Panc1 (cell line): ENCODE data around the gene PNN. TPM values are rescaled to one million over a fixed set of nuclear protein-coding genes. Genes with fewer than 3 reads are reported as not detected.

Experiments
- ATAC-seq: fragments of 200-7000 bp; cut with Tn5 transposase; 2 replicates; pipeline ENCODE4 v1.9.1; 2020; ENCODE audit warnings: mild to moderate bottlenecking, moderate library complexity
- BruUV-seq: library from RNA; stranded (reverse); fragments of 400-500 nt; replicated peaks from 2 replicates; lab custom pipeline; 2021; lab: Mats Ljungman, UMichigan
- CTCF ChIA-PET: fragments of 300-600 bp; sonication (Branson Sonifier 250); formaldehyde crosslinking; loops from one replicate; lab custom pipeline; 2022; ENCODE audit warnings: antibody characterized with exemption; lab: Charles Lee
- POLR2A ChIA-PET: fragments of 300-600 bp; sonication (Branson Sonifier 250); formaldehyde crosslinking; loops from one replicate; lab custom pipeline; 2022; ENCODE audit warnings: antibody characterized with exemption; lab: Charles Lee
- DNase-seq: peaks from one replicate; pipeline ENCODE4 v3.0.0-alpha.2; 2010; ENCODE audit warnings: low read depth, low spot score
- H3K27ac ChIP-seq: 2 replicates; pipeline ENCODE4 v1.5.1; 2011; ENCODE audit warnings: mild to moderate bottlenecking, low read length, inconsistent platforms
- H3K27me3 ChIP-seq: fragments of 200-500 bp; sonication (Bioruptor generic); 2 replicates; pipeline ENCODE4 v1.6.0; 2014; ENCODE audit warnings: low read length, inconsistent platforms; ENCODE audit not compliant: control insufficient read depth, insufficient read depth
- H3K36me3 ChIP-seq: fragments of 200-500 bp; sonication (Bioruptor generic); 2 replicates; pipeline ENCODE4 v1.5.1; 2014; ENCODE audit warnings: inconsistent platforms, mild to moderate bottlenecking, low read length, moderate library complexity; ENCODE audit not compliant: control insufficient read depth, insufficient read depth
- H3K4me1 ChIP-seq: 2 replicates; pipeline ENCODE4 v1.5.1; 2011; ENCODE audit warnings: inconsistent platforms, mild to moderate bottlenecking, low read length, moderate library complexity; ENCODE audit not compliant: control insufficient read depth, insufficient read depth
- H3K4me3 ChIP-seq, 2 experiments: 2 replicates each; pipeline ENCODE4 v1.5.1; 2011 to 2012; ENCODE audit warnings: low read depth in 2 of 2, low read length in 2 of 2, mild to moderate bottlenecking in 2 of 2, inconsistent platforms in 1 of 2, moderate library complexity in 1 of 2
- H3K9me3 ChIP-seq: fragments of 200-500 bp; sonication (Bioruptor generic); 2 replicates; pipeline ENCODE4 v1.5.1; 2014; ENCODE audit warnings: low read depth, mild to moderate bottlenecking, inconsistent platforms, low read length, moderate library complexity; ENCODE audit not compliant: control insufficient read depth, insufficient read depth
- POLR2AphosphoS5 ChIP-seq: IDR thresholded peaks from 2 replicates; pipeline ENCODE4 v1.6.1; 2012; ENCODE audit warnings: mild to moderate bottlenecking, low read depth, low read length, moderate library complexity
- SIN3A ChIP-seq: IDR thresholded peaks from 2 replicates; pipeline ENCODE4 v1.6.1; 2012; ENCODE audit warnings: low read depth, mild to moderate bottlenecking, low read length, moderate library complexity, borderline replicate concordance; ENCODE audit not compliant: insufficient read depth
- TCF7L2 ChIP-seq: IDR thresholded peaks from 2 replicates; pipeline ENCODE4 v1.6.1; 2011; ENCODE audit warnings: mild to moderate bottlenecking, low read depth, low read length, inconsistent platforms
- in situ Hi-C: cut with HindIII; loops from 2 replicates; pipeline ENCODE4 v1.10.0; 2016; ENCODE audit warnings: low sequenced_read_pairs, low pct_unique_long_range_greater_than_20kb
- intact Hi-C: fragments of 100-400 bp; cut with micrococcal nuclease; formaldehyde crosslinking; loops from one replicate; pipeline ENCODE4 v1.10.0; 2022; ENCODE audit not compliant: unreplicated experiment
- total RNA-seq: library from RNA; stranded (reverse); gene quantifications from one replicate; pipeline ENCODE4 v1.2.1, GENCODE V29; 2021; ENCODE audit not compliant: unreplicated experiment
- TF ChIP-seq, protein P1 (sequence below), 2 experiments: IDR thresholded peaks; 2 replicates each; pipeline ENCODE4 v1.6.1; 2011 to 2012; ENCODE audit warnings: low read depth in 2 of 2, control low read depth in 1 of 2, low read length in 1 of 2, mild to moderate bottlenecking in 1 of 2, moderate library complexity in 1 of 2; ENCODE audit not compliant: insufficient read depth in 1 of 2
- TF ChIP-seq, protein P2 (sequence below): fragments of 450-650 bp; IDR thresholded peaks from 2 replicates; pipeline ENCODE4 v1.5.1; 2017; ENCODE audit warnings: mild to moderate bottlenecking

PNN gene
- total RNA-seq, 1 experiment from 2014 or later = 55.4 TPM

DNA sequence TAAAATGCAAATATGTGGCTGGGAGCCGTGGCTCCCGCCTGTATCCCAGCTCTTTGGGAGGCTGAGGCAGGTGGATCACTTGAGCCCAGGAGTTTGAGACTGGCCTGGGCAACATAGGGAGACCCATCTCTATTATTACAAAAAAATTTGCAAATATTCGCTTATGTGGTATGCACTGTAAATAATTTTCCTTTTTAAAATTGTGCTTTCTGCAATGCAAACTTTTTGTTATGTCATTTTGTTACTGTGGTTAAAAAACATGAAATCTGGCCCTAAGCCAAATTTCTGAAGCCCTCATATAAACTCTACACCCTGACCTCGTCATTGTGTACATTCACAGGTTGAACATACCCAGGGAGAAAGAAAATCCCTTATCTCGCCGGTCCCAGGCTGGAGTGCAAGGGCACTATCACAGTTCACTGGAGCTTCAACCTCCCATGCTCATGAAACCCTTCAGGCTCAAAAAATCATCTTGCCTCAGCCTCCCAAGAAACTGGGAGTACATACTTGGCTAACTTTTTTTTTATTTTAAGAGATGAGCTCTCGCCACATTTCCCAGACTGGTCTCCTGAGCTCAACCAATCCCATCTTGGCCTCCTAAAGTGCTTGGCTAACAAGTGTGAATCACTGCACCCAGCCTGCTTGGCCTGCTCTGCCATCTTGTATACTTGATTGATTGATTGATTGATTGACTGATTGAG lies 29.6 kb upstream of the PNN start:
- in situ Hi-C loops = no loop called here
- Histone ChIP-seq H3K4me3 (no peak overlapping the region), H3K27ac (no peak overlapping the region), H3K27me3 (no peaks in the 10 kb centered on the region), H3K9me3 (no peaks in the 10 kb centered on the region), H3K4me1 (no peaks in the 10 kb centered on the region), H3K36me3 (peaks cover 6% of the 10 kb centered on the region; the same call in 1 of the 2 replicates)
- no TSS peak for BruUV-seq
- DNase-seq (no peak), ATAC-seq (no peak)
- ChIA-PET CTCF (no interaction called here), POLR2A (no interaction called here)
- intact Hi-C loops = no loop called here
- TF ChIP-seq SIN3A (no peak), TCF7L2 (no peak)
- TF ChIP-seq, protein P1, sequence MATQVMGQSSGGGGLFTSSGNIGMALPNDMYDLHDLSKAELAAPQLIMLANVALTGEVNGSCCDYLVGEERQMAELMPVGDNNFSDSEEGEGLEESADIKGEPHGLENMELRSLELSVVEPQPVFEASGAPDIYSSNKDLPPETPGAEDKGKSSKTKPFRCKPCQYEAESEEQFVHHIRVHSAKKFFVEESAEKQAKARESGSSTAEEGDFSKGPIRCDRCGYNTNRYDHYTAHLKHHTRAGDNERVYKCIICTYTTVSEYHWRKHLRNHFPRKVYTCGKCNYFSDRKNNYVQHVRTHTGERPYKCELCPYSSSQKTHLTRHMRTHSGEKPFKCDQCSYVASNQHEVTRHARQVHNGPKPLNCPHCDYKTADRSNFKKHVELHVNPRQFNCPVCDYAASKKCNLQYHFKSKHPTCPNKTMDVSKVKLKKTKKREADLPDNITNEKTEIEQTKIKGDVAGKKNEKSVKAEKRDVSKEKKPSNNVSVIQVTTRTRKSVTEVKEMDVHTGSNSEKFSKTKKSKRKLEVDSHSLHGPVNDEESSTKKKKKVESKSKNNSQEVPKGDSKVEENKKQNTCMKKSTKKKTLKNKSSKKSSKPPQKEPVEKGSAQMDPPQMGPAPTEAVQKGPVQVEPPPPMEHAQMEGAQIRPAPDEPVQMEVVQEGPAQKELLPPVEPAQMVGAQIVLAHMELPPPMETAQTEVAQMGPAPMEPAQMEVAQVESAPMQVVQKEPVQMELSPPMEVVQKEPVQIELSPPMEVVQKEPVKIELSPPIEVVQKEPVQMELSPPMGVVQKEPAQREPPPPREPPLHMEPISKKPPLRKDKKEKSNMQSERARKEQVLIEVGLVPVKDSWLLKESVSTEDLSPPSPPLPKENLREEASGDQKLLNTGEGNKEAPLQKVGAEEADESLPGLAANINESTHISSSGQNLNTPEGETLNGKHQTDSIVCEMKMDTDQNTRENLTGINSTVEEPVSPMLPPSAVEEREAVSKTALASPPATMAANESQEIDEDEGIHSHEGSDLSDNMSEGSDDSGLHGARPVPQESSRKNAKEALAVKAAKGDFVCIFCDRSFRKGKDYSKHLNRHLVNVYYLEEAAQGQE (IDR thresholded peaks at IDR 0.05; ENCODE audit: insufficient read depth in 1 of 2, low read depth in 2 of 2, low read length in 1 of 2) = no peak
- TF ChIP-seq, protein P2, sequence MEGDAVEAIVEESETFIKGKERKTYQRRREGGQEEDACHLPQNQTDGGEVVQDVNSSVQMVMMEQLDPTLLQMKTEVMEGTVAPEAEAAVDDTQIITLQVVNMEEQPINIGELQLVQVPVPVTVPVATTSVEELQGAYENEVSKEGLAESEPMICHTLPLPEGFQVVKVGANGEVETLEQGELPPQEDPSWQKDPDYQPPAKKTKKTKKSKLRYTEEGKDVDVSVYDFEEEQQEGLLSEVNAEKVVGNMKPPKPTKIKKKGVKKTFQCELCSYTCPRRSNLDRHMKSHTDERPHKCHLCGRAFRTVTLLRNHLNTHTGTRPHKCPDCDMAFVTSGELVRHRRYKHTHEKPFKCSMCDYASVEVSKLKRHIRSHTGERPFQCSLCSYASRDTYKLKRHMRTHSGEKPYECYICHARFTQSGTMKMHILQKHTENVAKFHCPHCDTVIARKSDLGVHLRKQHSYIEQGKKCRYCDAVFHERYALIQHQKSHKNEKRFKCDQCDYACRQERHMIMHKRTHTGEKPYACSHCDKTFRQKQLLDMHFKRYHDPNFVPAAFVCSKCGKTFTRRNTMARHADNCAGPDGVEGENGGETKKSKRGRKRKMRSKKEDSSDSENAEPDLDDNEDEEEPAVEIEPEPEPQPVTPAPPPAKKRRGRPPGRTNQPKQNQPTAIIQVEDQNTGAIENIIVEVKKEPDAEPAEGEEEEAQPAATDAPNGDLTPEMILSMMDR = no peak

DNA sequence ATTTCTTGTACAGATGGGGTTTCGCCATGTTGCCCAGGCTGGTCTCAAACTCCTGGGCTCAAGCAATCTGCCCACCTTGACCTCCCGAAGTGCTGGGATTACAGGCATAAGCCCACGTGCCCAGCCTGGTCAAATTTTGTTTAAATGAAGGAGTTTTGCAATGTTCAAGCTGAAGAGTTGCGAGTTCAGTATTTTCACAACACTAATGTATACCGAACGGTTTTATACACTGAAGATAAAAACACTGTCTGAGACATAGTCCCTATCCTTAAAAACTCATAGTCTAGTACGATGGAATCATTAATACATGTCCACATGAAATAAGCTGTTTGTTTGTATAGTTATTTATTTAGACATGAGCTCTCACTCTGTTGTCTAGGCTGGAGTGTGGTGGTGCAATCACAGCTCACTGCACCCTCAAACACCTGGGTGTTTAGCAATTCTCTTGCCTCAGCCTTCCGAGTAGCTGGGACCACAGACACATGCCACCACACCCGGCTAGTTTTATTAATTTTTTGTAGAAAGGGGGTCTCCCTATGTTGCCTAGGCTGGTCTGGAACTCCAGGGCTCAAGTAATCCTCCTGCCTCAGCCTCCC lies 20.4 kb upstream of the PNN start:
- in situ Hi-C loops = no loop called here
- no TSS peak for BruUV-seq
- intact Hi-C loops = no loop called here
- Histone ChIP-seq H3K27ac (no peak overlapping the region), H3K9me3 (no peaks in the 10 kb centered on the region), H3K36me3 (peaks cover 1% of the 10 kb centered on the region; the same call in 1 of the 2 replicates), H3K27me3 (no peaks in the 10 kb centered on the region), H3K4me1 (no peaks in the 10 kb centered on the region), H3K4me3 (no peak overlapping the region)
- CTCF ChIA-PET = no interaction called here
- no peak for DNase-seq
- TF ChIP-seq, protein P2 = no peak
- TF ChIP-seq, protein P1 (IDR thresholded peaks at IDR 0.05; ENCODE audit: insufficient read depth in 1 of 2, low read depth in 2 of 2, low read length in 1 of 2) = no peak
- no peak for TF ChIP-seq POLR2AphosphoS5
- TF ChIP-seq SIN3A = no peak
- no peak for TF ChIP-seq TCF7L2
- ATAC-seq = no peak
- POLR2A ChIA-PET = no interaction called here
